Measurements from ENCODE around the gene CBX8. TPM values are rescaled to one million over a fixed set of nuclear protein-coding genes. Genes with fewer than 3 reads are reported as not detected.

CBX8 gene
- polyA plus RNA-seq, 2 of the 4 experiments (the other 2 are of a cell fraction) = 1.5 to 13.1 TPM

DNA sequence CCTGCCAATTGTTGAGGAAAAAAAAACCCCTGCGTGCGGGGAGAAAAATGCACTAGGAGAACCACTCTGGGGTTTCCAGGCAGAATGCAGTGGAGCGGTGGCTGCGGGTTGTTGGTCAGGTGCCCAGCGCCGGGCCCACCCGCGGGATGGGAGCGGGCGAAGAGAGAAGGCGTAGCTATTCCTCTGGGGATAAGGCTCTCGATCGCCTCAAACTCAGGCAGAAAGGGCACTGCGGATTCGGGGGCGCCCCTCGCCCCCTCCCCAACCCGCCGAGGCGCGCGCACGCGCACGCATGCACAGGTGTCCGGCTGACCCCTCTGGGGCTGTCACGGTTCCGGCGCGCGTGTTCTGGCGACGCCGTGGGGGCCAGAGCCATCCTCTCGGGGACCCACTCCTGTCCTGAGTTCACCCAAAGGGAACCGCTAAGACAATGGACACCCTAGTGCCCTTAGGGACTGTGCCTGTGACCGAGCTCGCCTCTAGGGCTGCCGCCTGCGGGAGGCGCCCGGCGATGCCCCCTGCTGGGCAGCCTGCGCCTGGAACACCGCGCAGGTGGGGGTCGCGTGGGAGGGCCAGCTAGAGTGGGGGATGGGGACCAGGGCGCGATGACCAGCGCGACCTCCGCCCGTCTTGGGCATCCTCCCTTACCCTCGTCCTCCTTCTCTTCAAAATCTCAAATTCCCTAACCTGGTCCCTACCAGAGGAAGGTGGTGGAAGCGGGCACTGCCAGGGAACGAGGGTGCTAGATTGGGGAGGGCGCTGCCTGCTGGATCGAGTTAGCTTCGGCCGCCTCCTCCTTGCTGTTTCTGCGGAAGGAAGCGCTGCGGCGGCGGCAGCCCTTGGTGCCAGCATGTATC, 14.4 kb upstream of the CBX8 start:
- peak overlapping the region; percentile 95 to 99 for H3K27ac ChIP-seq
- ATAC-seq (peak; percentile 52 to 74), FAIRE-seq (peak; percentile 28), DNase-seq (ENCODE audit: low read depth in 1 of 2, low spot score in 1 of 2) (peak; percentile 87 to 94)
- H3K9me3 ChIP-seq = no peaks in the 10 kb centered on the region
- TF ChIP-seq POLR2A (IDR thresholded peaks at IDR 0.05; ENCODE audit: low read length) (peak; percentile 40), SMC3 (IDR thresholded peaks at IDR 0.05) (peak; percentile 92), HOXA7 (CRISPR knock-in tag; IDR thresholded peaks at IDR 0.05) (no peak), PBX3 (IDR thresholded peaks at IDR 0.05) (peak; percentile 28; the same call in 1 of the 2 replicates), EHMT2 (IDR thresholded peaks at IDR 0.05; ENCODE audit: low read depth) (no peak), MAZ (IDR thresholded peaks at IDR 0.05; ENCODE audit: borderline replicate concordance, low read depth, low read length) (peak; percentile 97), CTCF (IDR thresholded peaks at IDR 0.05) (peak; percentile 95), JUN (IDR thresholded peaks at IDR 0.05) (peak in 1 of 2 experiments; percentile 62; a peak in 1 of 5 replicates), CHD2 (IDR thresholded peaks at IDR 0.05; ENCODE audit: low read length, partially characterized antibody) (peak; percentile 50), NPAS2 (CRISPR knock-in tag; IDR thresholded peaks at IDR 0.05; ENCODE audit: borderline replicate concordance) (0 out of 2 replicates have a peak, but pooled peaks have one; percentile 29), RAD21 (conservative IDR thresholded peaks at IDR 0.05 in 1 of 2, IDR thresholded peaks at IDR 0.05 in 1 of 2) (peak; percentile 51 to 78), RFX5 (IDR thresholded peaks at IDR 0.05) (peak; percentile 33; the same call in 1 of the 2 replicates), JUNB (IDR thresholded peaks at IDR 0.05) (no peak), HDAC2 (IDR thresholded peaks at IDR 0.05) (no peak), EHF (CRISPR knock-in tag; IDR thresholded peaks at IDR 0.05) (no peak), KDM1A (IDR thresholded peaks at IDR 0.05; ENCODE audit: low read depth) (no peak)
- TF ChIP-seq, protein P1, sequence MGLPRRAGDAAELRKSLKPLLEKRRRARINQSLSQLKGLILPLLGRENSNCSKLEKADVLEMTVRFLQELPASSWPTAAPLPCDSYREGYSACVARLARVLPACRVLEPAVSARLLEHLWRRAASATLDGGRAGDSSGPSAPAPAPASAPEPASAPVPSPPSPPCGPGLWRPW (IDR thresholded peaks at IDR 0.05) = no peak
- TF ChIP-seq, protein P2, sequence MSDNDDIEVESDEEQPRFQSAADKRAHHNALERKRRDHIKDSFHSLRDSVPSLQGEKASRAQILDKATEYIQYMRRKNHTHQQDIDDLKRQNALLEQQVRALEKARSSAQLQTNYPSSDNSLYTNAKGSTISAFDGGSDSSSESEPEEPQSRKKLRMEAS (IDR thresholded peaks at IDR 0.05) = peak; percentile 90
- TF ChIP-seq, protein P3, sequence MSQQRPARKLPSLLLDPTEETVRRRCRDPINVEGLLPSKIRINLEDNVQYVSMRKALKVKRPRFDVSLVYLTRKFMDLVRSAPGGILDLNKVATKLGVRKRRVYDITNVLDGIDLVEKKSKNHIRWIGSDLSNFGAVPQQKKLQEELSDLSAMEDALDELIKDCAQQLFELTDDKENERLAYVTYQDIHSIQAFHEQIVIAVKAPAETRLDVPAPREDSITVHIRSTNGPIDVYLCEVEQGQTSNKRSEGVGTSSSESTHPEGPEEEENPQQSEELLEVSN (IDR thresholded peaks at IDR 0.05; ENCODE audit: borderline replicate concordance, low read depth) = peak; percentile 68
- 5% methylated on average over 52 of the region's 66 CpGs for WGBS (ENCODE audit: missing lambda C conversion rate)
- H3K4me1 ChIP-seq = peaks cover 40% of the 10 kb centered on the region
- peak overlapping the region; percentile 94 for H3K4me2 ChIP-seq
- ChIA-PET CTCF (interaction anchor here (0.6 to 39.8 kb wide), 35 partner anchors 3 to 1588 kb away, joined by 3 to 1281 read pairs (median 5); partner anchors contain the start of genes CBX2, CBX4, CBX8 and GAA), POLR2A (interaction anchor here (0.8 to 6.6 kb wide), 9 partner anchors 14 to 182 kb away, joined by 3 to 84 read pairs (median 11); partner anchors contain the start of genes CBX4 and CBX8)
- H3K4me3 ChIP-seq = peak overlapping the region; percentile 51
